ENCODE results near the gene DZANK1. TPM values are rescaled to one million over a fixed set of nuclear protein-coding genes. Genes with fewer than 3 reads are reported as not detected.

DZANK1 gene
- total and polyA plus RNA-seq, 8 donors, result 2.0 to 10.8 (median 8.3) TPM

GRCh38 chr20:18412221-18412901 lies 54.5 kb downstream of the DZANK1 start:
- H3K4me1 ChIP-seq, result peaks cover 0 to 10% of the 10 kb centered on the region in 2 donors
- TF ChIP-seq CTCF (IDR thresholded peaks at IDR 0.05), result no peak
- no peaks in the 10 kb centered on the region for H3K36me3 ChIP-seq
- H3K27ac ChIP-seq, result peak overlapping the region in 1 of 2 donors; percentile 48
- DNase-seq, result no peak
- intact Hi-C loops (cut with DNase I), result no loop called here
- no peak for ATAC-seq
- H3K9me3 ChIP-seq, result no peaks in the 10 kb centered on the region
- H3K27me3 ChIP-seq, result no peaks in the 10 kb centered on the region
- H3K4me3 ChIP-seq, result no peak overlapping the region

- Histone ChIP-seq H3K4me3 (no peak overlapping the region), H3K27ac (no peak overlapping the region), H3K36me3 (peaks cover 0 to 7% of the 10 kb centered on the region in 2 donors), H3K27me3 (no peaks in the 10 kb centered on the region), H3K9me3 (peaks cover 0 to 6% of the 10 kb centered on the region in 2 donors), H3K4me1 (no peaks in the 10 kb centered on the region)
- DNase-seq (no peak), ATAC-seq (no peak)
- no peak for TF ChIP-seq CTCF (IDR thresholded peaks at IDR 0.05)
- intact Hi-C loops (cut with DNase I), result no loop called here
Measured at GRCh38 chr20:18405826-18406225, 61.0 kb downstream of the DZANK1 start.

- Histone ChIP-seq H3K36me3 (peaks cover 0 to 7% of the 10 kb centered on the region in 2 donors), H3K4me1 (no peaks in the 10 kb centered on the region), H3K27ac (no peak overlapping the region), H3K4me3 (no peak overlapping the region), H3K9me3 (peaks cover 0 to 6% of the 10 kb centered on the region in 2 donors), H3K27me3 (no peaks in the 10 kb centered on the region)
- ATAC-seq, result no peak
- intact Hi-C loops (cut with DNase I), result no loop called here
- TF ChIP-seq CTCF (IDR thresholded peaks at IDR 0.05), result no peak
- no peak for DNase-seq
Measured at GRCh38 chr20:18404172-18404571, 62.7 kb downstream of the DZANK1 start.

- Histone ChIP-seq H3K27me3 (no peaks in the 10 kb centered on the region), H3K4me1 (no peaks in the 10 kb centered on the region), H3K27ac (no peak overlapping the region), H3K36me3 (peaks cover 0 to 7% of the 10 kb centered on the region in 2 donors), H3K4me3 (no peak overlapping the region), H3K9me3 (peaks cover 0 to 6% of the 10 kb centered on the region in 2 donors)
- DNase-seq (no peak), ATAC-seq (no peak)
- TF ChIP-seq CTCF (IDR thresholded peaks at IDR 0.05), result no peak
- intact Hi-C loops (cut with DNase I), result no loop called here
Measured at GRCh38 chr20:18403269-18403668, 63.6 kb downstream of the DZANK1 start.

GRCh38 chr20:18401305-18401704 lies 65.5 kb downstream of the DZANK1 start:
- Histone ChIP-seq H3K4me1 (no peaks in the 10 kb centered on the region), H3K9me3 (peaks cover 0 to 6% of the 10 kb centered on the region in 2 donors), H3K27ac (no peak overlapping the region), H3K36me3 (peaks cover 0 to 7% of the 10 kb centered on the region in 2 donors), H3K4me3 (no peak overlapping the region), H3K27me3 (no peaks in the 10 kb centered on the region)
- ATAC-seq (no peak), DNase-seq (no peak)
- intact Hi-C loops (cut with DNase I), result no loop called here
- TF ChIP-seq CTCF (IDR thresholded peaks at IDR 0.05), result no peak
